Activated naive CD4-positive, alpha-beta T cell treated with anti-CD3 and anti-CD28 coated beads, Interleukin-2, amount 50 U/mL, for 72 hours (primary cell): ENCODE results near the gene OBSL1. TPM values are rescaled to one million over a fixed set of nuclear protein-coding genes. Genes with fewer than 3 reads are reported as not detected.

ENCODE experiments used
- ATAC-seq, 2 donors: fragments of 150-1000 bp; cut with Tn5 transposase; 2 replicates each; pipeline ENCODE4 v1.10.0; 2021; ENCODE audit warnings: mild to moderate bottlenecking in 2 of 2, moderate library complexity in 2 of 2
- DNase-seq, 2 donors: peaks; one replicate each; pipeline ENCODE4 v3.0.0; 2021 to 2022; ENCODE audit warnings: low spot score in 2 of 2
- H3K27ac Mint-ChIP-seq, 2 donors: one replicate each; pipeline ENCODE4 v1.8.0; 2022; ENCODE audit warnings: mild to moderate bottlenecking in 2 of 2, mixed read lengths in 2 of 2
- H3K36me3 Mint-ChIP-seq, 2 donors: one replicate each; pipeline ENCODE4 v1.8.0; 2022; ENCODE audit warnings: mixed read lengths in 2 of 2
- H3K9me3 Mint-ChIP-seq, 2 donors: one replicate each; pipeline ENCODE4 v1.8.0; 2022; ENCODE audit warnings: mixed read lengths in 2 of 2
- total RNA-seq, 2 donors: library from RNA; stranded (reverse); gene quantifications; one replicate each; pipeline ENCODE4 v1.2.3, GENCODE V29; 2022

The OBSL1 gene
- total RNA-seq, 2 donors from 2014 or later: 1.9 to 8.9 TPM

DNA sequence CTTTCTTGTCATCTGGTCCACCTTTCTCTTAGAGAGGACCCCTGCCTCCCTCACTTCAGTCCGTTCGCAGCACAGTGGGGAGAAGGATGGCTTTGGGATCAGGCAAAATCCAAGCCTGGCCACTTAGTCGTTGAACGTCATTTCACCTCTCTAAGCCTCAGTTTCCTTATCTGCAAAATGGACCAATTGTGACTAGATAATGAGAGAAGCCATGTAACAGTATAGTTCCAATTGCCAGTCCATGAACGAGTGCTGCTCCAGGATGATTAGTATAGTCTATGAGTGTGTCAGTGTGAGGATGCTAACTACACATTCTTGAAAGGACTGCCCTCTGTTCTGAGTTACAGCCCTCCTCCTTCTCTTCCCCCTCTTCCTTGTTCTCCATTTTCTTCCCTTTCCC, 1.8 kb upstream of the OBSL1 start:
- no peaks in the 10 kb centered on the region for H3K36me3 Mint-ChIP-seq
- no peak for DNase-seq
- no peaks in the 10 kb centered on the region for H3K9me3 Mint-ChIP-seq
- H3K27ac Mint-ChIP-seq: no peak overlapping the region
- ATAC-seq: no peak

DNA sequence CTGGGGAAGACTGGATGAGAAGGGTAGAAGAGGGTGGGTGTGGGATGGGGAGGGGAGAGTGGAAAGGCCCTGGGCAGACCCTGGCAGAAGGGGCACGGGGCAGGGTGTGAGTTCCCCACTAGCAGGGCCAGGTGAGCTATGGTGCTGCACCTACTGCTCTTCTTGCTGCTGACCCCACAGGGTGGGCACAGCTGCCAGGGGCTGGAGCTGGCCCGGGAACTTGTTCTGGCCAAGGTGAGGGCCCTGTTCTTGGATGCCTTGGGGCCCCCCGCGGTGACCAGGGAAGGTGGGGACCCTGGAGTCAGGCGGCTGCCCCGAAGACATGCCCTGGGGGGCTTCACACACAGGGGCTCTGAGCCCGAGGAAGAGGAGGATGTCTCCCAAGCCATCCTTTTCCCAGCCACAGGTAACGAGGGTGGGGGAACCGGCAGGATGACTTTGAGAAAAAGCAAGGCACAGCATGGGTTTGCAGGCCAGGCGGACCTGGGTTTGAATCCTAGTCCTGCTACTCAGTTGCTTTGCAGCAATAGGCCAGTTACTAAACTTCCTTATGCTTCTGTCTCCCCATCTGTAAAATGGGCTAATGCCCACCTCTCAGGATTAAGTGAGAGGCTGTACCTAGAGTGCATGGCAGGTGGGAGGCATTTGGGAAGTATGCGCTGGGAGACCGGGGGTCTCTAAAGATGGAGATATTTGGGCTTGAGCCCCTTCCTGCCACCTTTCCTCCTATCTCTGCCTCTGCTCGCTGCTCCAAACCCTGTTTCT, 1.1 kb upstream of the OBSL1 start, which contains the start of gene INHA:
Gene INHA (plus strand): TSS at position 74 of the 765 bp plus-strand sequence. CDS start 65 bp downstream, at position 139.
- no peaks in the 10 kb centered on the region for H3K36me3 Mint-ChIP-seq
- no peak for ATAC-seq

GRCh38 chr2:219570924-219571310, 422 bp downstream of the OBSL1 start:
- no peak overlapping the region for H3K27ac Mint-ChIP-seq
- H3K36me3 Mint-ChIP-seq: no peaks in the 10 kb centered on the region
- DNase-seq (no peak), ATAC-seq (peak; percentile 28 to 33)
- no peaks in the 10 kb centered on the region for H3K9me3 Mint-ChIP-seq

More for the DNA sequence above, 1.1 kb upstream of the OBSL1 start, which contains the start of gene INHA:
- no peaks in the 10 kb centered on the region for H3K9me3 Mint-ChIP-seq
- no peak within 1 kb of the TSS for H3K27ac Mint-ChIP-seq
- DNase-seq: no peak

- Mint-ChIP-seq H3K36me3 (no peaks in the 10 kb centered on the region), H3K9me3 (no peaks in the 10 kb centered on the region), H3K27ac (no peak overlapping the region)
- ATAC-seq: peak; percentile 46 to 74
- peak in 1 of 2 donors; percentile 29 for DNase-seq
These were observed 980 bp downstream of the OBSL1 start for GRCh38 chr2:219570194-219570923.

GRCh38 chr2:219569635-219570034, 1.7 kb downstream of the OBSL1 start:
- ATAC-seq (no peak), DNase-seq (no peak)
- no peaks in the 10 kb centered on the region for H3K9me3 Mint-ChIP-seq
- no peak overlapping the region for H3K27ac Mint-ChIP-seq
- H3K36me3 Mint-ChIP-seq: no peaks in the 10 kb centered on the region

DNA sequence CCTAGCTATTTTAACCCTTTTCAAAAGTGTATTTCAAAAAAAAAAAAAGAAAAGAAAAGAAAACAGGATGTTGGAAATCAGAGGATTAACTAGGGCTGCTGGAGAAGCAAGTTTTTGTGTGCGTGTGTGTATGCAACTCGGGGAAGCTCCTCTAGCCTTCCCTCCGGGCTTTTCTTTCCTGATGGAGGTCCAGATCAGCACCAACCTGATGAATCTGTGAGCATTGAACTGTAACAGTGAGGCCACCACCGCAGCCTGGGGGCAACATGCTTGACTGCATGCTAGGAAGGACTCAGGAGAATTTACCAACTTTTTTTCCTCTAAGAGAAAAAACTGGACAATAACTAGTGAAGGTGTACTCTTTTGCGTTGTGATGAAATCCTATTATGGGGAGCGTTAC, 2.3 kb downstream of the OBSL1 start:
- DNase-seq: no peak
- ATAC-seq: no peak
- Mint-ChIP-seq H3K36me3 (no peaks in the 10 kb centered on the region), H3K27ac (no peak overlapping the region), H3K9me3 (no peaks in the 10 kb centered on the region)

- Mint-ChIP-seq H3K9me3 (no peaks in the 10 kb centered on the region), H3K27ac (no peak overlapping the region), H3K36me3 (no peaks in the 10 kb centered on the region)
- no peak for ATAC-seq
- DNase-seq: no peak
These were observed 3.5 kb downstream of the OBSL1 start for GRCh38 chr2:219567791-219568361.

DNA sequence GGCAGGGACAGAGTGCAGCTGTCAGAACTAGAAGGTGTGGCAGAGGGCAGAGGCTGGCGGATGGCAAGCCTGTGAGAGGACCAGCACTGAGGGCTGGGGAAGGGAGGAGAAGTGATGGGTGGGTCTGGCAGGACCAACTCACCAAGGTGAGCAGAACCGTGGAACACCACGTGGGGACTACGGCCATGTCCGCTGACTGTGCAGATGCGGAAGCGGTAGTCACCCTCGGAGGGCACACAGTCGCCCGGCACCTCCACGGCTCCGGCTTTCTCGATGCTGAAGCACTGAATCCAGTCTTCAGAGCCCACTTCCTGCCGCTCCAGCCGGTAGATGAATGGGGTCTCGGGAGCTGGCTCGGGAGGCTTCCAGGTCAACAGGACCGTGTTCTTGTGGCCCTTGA, 4.2 kb downstream of the OBSL1 start:
- H3K27ac Mint-ChIP-seq: no peak overlapping the region
- no peaks in the 10 kb centered on the region for H3K36me3 Mint-ChIP-seq
- H3K9me3 Mint-ChIP-seq: no peaks in the 10 kb centered on the region
- ATAC-seq (no peak), DNase-seq (no peak)

DNA sequence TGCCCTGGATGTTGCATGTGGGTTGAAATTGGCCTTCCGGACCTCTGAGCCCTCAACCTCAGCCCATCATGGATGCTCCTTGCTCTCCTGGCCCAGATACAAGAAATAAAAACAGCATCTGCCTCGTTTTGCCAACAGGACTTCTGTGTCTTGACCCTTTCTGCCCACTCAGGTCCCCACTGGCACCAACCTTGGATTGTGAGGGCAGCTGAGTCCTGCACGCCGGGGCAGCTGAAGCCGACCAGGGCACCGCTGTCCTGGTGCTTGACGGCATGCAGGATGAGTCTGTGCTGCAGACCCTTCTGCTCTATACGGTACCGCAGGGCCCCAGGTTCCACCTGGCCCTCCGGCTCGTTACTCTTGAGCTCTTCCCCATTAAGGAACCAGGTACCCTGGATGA, 4.7 kb downstream of the OBSL1 start:
- no peak for ATAC-seq
- Mint-ChIP-seq H3K9me3 (no peaks in the 10 kb centered on the region), H3K27ac (no peak overlapping the region), H3K36me3 (no peaks in the 10 kb centered on the region)
- DNase-seq: no peak

DNA sequence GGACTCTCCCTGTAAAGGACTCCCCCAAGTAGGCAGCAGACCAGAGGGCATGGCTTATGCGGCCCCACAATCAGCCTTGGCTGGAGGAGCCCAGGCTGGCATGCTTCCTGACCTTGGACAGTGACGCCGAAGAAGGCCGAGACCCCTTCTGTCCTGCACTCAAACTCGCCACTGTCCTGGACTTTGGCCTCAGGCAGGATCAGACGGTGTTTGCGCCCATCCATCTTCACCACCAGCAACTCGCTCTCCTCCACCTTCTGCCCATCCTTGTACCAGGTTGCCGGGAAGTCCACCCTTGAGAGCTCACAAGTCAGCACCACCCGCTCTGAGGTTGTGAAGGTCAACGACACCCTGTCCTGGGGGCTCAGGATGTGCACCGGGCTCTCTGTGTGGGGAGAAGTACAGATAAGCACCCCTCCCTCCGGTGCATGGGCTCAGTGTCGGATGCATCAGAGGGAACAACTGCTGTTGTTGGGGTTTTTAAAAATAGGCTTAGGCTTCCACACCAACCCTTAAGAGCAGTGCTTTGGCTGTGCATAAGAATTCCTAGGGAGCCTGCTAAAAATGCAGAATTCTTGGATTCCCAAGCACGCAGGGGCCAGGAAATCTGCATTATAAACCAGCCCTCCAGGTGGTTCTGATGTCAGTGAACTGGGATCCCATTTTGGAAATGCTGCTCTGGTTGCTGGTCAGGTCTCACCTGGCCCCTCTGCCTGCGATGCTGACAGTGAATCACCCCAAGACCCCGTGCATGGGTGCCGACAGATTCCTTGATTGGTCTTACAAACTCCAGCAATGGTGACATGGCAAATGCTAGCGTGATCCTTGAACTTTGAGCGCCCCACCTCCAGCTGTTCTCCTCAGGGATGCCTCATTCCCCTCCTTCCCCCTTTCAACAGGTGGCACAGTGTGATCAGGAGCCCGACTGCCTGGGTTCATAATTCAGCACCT, 5.9 kb downstream of the OBSL1 start:
- Mint-ChIP-seq H3K9me3 (no peaks in the 10 kb centered on the region), H3K36me3 (no peaks in the 10 kb centered on the region), H3K27ac (no peak overlapping the region)
- DNase-seq: no peak
- no peak for ATAC-seq

- Mint-ChIP-seq H3K27ac (no peak overlapping the region), H3K9me3 (no peaks in the 10 kb centered on the region), H3K36me3 (no peaks in the 10 kb centered on the region)
- ATAC-seq (no peak), DNase-seq (no peak)
These were observed 7.9 kb downstream of the OBSL1 start for GRCh38 chr2:219563271-219563928.

DNA sequence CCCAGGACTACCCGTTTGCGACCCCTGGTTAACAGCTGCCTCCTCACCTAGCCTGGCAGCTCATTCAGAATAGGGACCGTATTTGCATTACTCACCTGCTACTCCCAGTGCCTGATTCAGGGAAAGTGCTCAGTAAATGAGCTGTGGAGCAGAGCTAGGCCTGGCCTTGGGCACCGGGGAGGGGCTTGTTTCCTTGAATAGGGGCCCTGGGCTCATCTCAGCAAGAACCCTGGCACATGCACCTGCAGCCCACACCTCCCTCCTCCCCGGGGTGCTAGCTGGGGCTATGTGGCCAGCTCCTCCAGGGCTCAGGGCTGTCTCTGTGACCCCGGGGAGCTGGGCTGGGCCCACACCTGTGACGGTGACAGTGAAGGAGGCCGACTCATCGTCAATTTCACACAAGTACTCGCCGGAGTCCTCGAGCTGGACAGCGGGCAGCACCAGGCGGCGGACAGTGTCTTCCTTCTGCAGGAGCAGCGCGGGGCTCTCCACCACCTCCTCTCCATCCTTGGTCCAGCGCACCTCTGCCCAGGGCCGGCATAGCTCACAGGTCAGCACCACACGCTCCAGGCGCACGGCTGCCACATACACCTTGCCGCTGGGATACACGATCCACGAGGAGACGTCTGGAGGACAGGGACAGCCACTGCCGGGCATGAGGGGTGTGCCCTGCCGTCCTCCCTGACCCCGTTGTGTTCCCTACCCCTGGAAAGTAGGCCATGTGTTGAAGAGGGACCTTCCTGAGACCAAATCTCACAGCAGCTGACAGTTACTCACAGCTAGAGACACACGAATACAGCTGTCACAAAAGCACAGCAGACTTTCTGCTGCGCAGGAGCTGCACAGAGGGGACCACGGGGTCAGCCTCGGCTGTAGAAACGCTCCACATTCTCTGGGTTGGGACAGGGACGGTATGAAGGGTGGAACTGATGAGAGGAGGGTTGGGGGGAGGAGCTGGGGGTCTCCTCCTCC, 9.0 kb downstream of the OBSL1 start:
- no peak overlapping the region for H3K27ac Mint-ChIP-seq
- ATAC-seq (no peak), DNase-seq (no peak)
- H3K9me3 Mint-ChIP-seq: no peaks in the 10 kb centered on the region
- H3K36me3 Mint-ChIP-seq: no peaks in the 10 kb centered on the region

DNA sequence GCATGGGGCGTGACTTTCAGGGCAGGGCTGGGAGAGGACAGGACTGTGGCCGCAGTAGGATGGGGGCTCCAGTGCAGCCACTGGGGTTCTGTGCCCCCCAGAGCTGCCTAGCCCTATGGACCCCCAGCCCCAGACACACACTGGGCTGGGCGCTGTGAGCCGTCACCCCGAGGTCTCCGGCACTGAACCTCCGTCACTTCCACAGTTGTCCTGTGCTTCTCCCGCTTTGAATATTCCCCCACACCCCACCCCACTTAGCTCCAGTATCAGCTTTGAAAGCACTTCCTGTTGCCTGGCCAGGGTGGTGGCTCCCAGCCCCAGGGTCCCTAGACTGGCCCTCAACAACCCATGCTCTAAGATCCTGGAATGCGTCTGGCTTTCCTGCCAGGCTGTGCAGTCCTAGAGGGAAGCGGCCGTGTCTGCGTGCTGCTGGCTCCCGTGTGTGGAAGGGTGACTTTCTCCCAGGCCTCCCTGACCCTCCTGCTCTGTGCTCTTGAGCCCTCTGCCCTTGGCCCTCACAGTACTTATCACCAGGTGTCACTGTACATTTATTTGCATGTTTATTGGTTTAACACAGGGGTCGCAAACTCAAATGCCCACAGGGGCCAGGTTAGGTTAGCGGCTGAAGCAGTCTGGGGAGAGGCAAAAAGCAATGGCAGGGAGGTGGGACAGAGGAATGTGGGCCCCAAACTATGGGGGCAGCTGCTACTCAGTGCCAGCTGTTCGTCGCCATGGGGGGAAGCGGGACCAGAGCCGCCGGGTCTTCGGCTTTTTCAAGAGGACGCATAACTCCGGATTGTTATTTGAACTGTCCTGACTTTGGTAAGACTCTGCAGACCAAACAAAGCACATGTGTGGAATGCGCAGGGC, 9.9 kb downstream of the OBSL1 start:
- DNase-seq: no peak
- Mint-ChIP-seq H3K9me3 (no peaks in the 10 kb centered on the region), H3K36me3 (no peaks in the 10 kb centered on the region), H3K27ac (no peak overlapping the region)
- no peak for ATAC-seq

DNA sequence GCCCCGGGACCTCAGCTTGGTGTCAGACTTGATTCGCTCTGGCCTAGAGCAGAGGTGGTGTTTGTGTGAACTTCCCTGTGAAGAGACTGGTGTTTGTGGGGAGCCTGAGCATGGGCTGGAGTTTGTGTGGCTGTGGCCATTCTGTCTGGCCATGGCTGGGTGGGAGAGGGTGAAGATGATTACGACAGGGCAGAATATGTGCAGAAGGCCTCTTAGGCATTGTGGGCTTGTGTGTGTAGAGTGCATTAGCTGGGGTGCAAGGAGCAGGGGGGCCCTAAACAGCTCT, 10.5 kb downstream of the OBSL1 start:
- Mint-ChIP-seq H3K36me3 (no peaks in the 10 kb centered on the region), H3K27ac (no peak overlapping the region), H3K9me3 (no peaks in the 10 kb centered on the region)
- ATAC-seq: no peak
- DNase-seq: no peak
